ENCODE results near the gene TMEM134.

DNA sequence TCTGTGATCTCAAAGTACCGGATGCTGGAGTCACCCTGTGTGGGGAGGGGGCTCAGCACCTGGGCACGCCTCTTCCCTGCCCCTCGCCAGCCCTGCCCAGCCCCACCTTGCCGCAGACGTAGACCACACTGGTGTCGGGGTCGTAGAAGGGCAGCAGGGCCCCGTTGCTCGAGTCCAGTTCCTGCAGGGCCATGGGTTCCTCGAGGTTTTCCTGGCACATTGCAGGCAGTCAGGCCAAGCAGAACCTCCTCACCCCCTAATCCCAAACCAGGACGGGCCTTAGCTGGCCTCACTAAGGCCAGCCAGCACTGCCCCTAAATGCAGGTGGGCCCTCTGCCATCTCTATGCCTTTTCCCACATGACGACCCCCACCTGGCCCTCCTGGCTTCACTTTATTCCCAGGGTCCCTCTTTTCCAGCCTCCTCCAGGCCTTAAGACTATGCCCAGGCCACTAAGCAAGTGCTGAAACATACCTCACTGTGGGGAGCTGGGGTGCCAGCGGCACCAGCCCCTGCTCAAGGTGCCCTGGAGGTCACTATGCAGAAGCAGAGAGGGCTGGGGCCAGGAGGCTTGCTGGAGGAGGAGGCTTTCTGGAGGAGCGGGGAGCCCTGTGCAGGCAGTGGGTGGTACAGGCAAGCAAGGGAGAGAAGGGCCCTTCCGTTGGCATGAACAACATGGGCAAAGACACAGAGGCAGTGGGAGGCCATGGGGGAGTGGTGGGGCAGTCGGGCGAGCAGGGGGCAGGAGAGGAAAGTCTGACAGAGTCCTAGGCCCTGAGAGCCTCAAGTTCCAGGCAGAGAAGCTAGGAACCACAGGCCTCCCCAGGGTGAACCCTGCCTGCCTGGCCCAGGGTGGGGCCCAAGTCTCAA is 28.6 kb downstream of the TMEM134 start:
- TF ChIP-seq, protein P1, sequence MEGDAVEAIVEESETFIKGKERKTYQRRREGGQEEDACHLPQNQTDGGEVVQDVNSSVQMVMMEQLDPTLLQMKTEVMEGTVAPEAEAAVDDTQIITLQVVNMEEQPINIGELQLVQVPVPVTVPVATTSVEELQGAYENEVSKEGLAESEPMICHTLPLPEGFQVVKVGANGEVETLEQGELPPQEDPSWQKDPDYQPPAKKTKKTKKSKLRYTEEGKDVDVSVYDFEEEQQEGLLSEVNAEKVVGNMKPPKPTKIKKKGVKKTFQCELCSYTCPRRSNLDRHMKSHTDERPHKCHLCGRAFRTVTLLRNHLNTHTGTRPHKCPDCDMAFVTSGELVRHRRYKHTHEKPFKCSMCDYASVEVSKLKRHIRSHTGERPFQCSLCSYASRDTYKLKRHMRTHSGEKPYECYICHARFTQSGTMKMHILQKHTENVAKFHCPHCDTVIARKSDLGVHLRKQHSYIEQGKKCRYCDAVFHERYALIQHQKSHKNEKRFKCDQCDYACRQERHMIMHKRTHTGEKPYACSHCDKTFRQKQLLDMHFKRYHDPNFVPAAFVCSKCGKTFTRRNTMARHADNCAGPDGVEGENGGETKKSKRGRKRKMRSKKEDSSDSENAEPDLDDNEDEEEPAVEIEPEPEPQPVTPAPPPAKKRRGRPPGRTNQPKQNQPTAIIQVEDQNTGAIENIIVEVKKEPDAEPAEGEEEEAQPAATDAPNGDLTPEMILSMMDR (IDR thresholded peaks at IDR 0.05; ENCODE audit: extremely low read depth in 1 of 2, insufficient read depth in 1 of 2, low read depth in 1 of 2, low read length in 2 of 2): no peak
- no peak for TF ChIP-seq POLR2AphosphoS5 (IDR thresholded peaks at IDR 0.05; ENCODE audit: insufficient read depth, low read depth, low read length)
- TF ChIP-seq POLR2A (IDR thresholded peaks at IDR 0.05; ENCODE audit: low read depth, low read length): no peak
- no peak for TF ChIP-seq EZH2 (IDR thresholded peaks at IDR 0.05; ENCODE audit: borderline replicate concordance, low read depth, low read length, severe bottlenecking)
- no peak for TF ChIP-seq MYC (IDR thresholded peaks at IDR 0.05; ENCODE audit: low read depth, low read length)
- TF ChIP-seq, protein P2, sequence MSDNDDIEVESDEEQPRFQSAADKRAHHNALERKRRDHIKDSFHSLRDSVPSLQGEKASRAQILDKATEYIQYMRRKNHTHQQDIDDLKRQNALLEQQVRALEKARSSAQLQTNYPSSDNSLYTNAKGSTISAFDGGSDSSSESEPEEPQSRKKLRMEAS (IDR thresholded peaks at IDR 0.05; ENCODE audit: insufficient read depth, insufficient read length): no peak
